GM12878 (cell line): ENCODE measurements around the gene AOAH.

Source experiments
- CHD2 ChIP-seq: IDR thresholded peaks from 2 replicates; pipeline ENCODE4 v1.6.1; 2011; ENCODE audit warnings: low read depth, low read length, improper control_type of control experiment, borderline replicate concordance
- NRF1 ChIP-seq: conservative IDR thresholded peaks from 2 replicates; pipeline ENCODE4 v1.6.1; 2011; ENCODE audit warnings: mild to moderate bottlenecking, low read depth, low read length, improper control_type of control experiment
- RELA ChIP-seq: fragments of 450-650 bp; IDR thresholded peaks from 2 replicates; pipeline ENCODE4 v1.8.0; 2014; ENCODE audit warnings: borderline replicate concordance; ENCODE audit not compliant: partially characterized antibody
- SUPT20H ChIP-seq: IDR thresholded peaks from 2 replicates; pipeline ENCODE4 v1.6.1; 2011; ENCODE audit warnings: low read depth, mild to moderate bottlenecking, low read length, moderate library complexity, borderline replicate concordance; ENCODE audit not compliant: control insufficient read depth
- ZNF217 ChIP-seq: fragments of 450-650 bp; IDR thresholded peaks from 2 replicates; pipeline ENCODE4 v1.6.1; 2017; ENCODE audit warnings: antibody characterized with exemption, mild to moderate bottlenecking
- TF ChIP-seq, protein P1 (sequence below), 3 experiments: IDR thresholded peaks in 2 of 3; conservative IDR thresholded peaks in 1 of 3; 2 replicates each; pipeline ENCODE4 v1.5.1; 2011; ENCODE audit warnings: low read depth in 3 of 3, low read length in 3 of 3, mild to moderate bottlenecking in 3 of 3, control low read depth in 2 of 3, moderate library complexity in 2 of 3, inconsistent platforms in 1 of 3, mixed read lengths in 1 of 3; ENCODE audit not compliant: control insufficient read depth in 2 of 3, insufficient read depth in 1 of 3; ENCODE audit errors: extremely low read depth in 1 of 3
- TF ChIP-seq, protein P2 (sequence below): IDR thresholded peaks from 2 replicates; pipeline ENCODE4 v1.6.1; 2012; ENCODE audit warnings: mild to moderate bottlenecking, low read depth, low read length
- TF ChIP-seq, protein P3 (sequence below): fragments of 450-650 bp; IDR thresholded peaks from 2 replicates; pipeline ENCODE4 v1.6.1; 2014; ENCODE audit warnings: mild to moderate bottlenecking
- TF ChIP-seq, protein P4 (sequence below): fragments of 450-650 bp; IDR thresholded peaks from 2 replicates; pipeline ENCODE4 v1.6.1; 2016; ENCODE audit warnings: mild to moderate bottlenecking

DNA sequence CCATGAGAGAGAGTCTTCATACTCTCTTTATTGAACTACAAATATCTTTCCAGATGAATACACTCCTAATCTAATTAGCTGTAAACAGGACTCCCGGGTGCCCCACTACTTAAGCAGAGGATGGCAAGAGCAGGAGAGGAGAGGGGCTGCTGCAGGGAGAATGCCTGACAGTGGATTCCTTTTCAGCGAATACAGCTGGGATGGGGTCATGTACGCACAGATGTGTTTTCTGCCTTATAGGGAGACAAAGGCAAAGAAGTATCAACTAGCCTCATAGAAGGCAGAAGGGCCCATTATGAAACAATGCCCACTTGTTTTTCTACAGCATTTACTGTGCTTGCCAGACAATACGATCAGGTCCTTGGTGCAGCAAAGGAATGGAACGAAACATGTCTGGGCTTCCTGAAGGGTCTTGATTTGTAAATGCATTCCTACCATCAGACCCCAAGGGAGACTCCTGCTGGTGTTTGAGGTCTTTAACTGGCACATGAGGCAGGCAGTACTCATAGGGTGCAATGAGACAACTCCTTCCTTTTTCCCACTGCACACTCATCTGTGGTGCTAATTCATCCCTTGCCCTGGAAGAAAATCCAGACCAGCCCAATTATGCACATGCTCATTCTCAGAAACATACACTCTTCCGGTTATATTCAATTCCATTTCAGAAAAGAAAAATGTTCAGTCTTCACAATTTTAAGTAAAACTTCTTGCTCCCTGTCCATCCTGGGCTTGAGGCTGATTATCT lies 117.1 kb downstream of the AOAH start:
- TF ChIP-seq, protein P1, sequence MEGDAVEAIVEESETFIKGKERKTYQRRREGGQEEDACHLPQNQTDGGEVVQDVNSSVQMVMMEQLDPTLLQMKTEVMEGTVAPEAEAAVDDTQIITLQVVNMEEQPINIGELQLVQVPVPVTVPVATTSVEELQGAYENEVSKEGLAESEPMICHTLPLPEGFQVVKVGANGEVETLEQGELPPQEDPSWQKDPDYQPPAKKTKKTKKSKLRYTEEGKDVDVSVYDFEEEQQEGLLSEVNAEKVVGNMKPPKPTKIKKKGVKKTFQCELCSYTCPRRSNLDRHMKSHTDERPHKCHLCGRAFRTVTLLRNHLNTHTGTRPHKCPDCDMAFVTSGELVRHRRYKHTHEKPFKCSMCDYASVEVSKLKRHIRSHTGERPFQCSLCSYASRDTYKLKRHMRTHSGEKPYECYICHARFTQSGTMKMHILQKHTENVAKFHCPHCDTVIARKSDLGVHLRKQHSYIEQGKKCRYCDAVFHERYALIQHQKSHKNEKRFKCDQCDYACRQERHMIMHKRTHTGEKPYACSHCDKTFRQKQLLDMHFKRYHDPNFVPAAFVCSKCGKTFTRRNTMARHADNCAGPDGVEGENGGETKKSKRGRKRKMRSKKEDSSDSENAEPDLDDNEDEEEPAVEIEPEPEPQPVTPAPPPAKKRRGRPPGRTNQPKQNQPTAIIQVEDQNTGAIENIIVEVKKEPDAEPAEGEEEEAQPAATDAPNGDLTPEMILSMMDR (IDR thresholded peaks at IDR 0.05 in 2 of 3, conservative IDR thresholded peaks at IDR 0.05 in 1 of 3; ENCODE audit: control insufficient read depth in 2 of 3, extremely low read depth in 1 of 3, insufficient read depth in 1 of 3, low read depth in 3 of 3, low read length in 3 of 3), result no peak
- TF ChIP-seq, protein P2, sequence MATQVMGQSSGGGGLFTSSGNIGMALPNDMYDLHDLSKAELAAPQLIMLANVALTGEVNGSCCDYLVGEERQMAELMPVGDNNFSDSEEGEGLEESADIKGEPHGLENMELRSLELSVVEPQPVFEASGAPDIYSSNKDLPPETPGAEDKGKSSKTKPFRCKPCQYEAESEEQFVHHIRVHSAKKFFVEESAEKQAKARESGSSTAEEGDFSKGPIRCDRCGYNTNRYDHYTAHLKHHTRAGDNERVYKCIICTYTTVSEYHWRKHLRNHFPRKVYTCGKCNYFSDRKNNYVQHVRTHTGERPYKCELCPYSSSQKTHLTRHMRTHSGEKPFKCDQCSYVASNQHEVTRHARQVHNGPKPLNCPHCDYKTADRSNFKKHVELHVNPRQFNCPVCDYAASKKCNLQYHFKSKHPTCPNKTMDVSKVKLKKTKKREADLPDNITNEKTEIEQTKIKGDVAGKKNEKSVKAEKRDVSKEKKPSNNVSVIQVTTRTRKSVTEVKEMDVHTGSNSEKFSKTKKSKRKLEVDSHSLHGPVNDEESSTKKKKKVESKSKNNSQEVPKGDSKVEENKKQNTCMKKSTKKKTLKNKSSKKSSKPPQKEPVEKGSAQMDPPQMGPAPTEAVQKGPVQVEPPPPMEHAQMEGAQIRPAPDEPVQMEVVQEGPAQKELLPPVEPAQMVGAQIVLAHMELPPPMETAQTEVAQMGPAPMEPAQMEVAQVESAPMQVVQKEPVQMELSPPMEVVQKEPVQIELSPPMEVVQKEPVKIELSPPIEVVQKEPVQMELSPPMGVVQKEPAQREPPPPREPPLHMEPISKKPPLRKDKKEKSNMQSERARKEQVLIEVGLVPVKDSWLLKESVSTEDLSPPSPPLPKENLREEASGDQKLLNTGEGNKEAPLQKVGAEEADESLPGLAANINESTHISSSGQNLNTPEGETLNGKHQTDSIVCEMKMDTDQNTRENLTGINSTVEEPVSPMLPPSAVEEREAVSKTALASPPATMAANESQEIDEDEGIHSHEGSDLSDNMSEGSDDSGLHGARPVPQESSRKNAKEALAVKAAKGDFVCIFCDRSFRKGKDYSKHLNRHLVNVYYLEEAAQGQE, result no peak
- TF ChIP-seq RELA (no peak), SUPT20H (no peak), ZNF217 (no peak), CHD2 (no peak), NRF1 (no peak)
- TF ChIP-seq, protein P3, sequence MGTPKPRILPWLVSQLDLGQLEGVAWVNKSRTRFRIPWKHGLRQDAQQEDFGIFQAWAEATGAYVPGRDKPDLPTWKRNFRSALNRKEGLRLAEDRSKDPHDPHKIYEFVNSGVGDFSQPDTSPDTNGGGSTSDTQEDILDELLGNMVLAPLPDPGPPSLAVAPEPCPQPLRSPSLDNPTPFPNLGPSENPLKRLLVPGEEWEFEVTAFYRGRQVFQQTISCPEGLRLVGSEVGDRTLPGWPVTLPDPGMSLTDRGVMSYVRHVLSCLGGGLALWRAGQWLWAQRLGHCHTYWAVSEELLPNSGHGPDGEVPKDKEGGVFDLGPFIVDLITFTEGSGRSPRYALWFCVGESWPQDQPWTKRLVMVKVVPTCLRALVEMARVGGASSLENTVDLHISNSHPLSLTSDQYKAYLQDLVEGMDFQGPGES, result no peak
- TF ChIP-seq, protein P4, sequence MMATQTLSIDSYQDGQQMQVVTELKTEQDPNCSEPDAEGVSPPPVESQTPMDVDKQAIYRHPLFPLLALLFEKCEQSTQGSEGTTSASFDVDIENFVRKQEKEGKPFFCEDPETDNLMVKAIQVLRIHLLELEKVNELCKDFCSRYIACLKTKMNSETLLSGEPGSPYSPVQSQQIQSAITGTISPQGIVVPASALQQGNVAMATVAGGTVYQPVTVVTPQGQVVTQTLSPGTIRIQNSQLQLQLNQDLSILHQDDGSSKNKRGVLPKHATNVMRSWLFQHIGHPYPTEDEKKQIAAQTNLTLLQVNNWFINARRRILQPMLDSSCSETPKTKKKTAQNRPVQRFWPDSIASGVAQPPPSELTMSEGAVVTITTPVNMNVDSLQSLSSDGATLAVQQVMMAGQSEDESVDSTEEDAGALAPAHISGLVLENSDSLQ, result no peak
